Dedifferentiated amniotic fluid mesenchymal stem cell (primary cell): ENCODE measurements around the gene ASMTL.
"Not testable (repeated sequence)": the region's sequence is repeated elsewhere in the genome, so short reads cannot be mapped to it uniquely, and the experiment has no call there.

Source experiments
- DNase-seq: peaks from one replicate; pipeline ENCODE4 v3.0.0-alpha.2; 2016; ENCODE audit errors: extremely low spot score

Gene ASMTL

GRCh38 chrX:1455948-1456280 lies 3.2 kb upstream of the ASMTL start:
- DNase-seq: no peak

GRCh38 chrX:1453951-1454785 lies 1.5 kb upstream of the ASMTL start:
- DNase-seq: peak; percentile 68

GRCh38 chrX:1453395-1453783 lies 680 bp upstream of the ASMTL start:
- no peak for DNase-seq

GRCh38 chrX:1451661-1452515 lies 821 bp downstream of the ASMTL start:
- DNase-seq: no peak

GRCh38 chrX:1451251-1451660 lies 1.5 kb downstream of the ASMTL start:
- no peak for DNase-seq

GRCh38 chrX:1450361-1451161 lies 2.1 kb downstream of the ASMTL start:
- no peak for DNase-seq

GRCh38 chrX:1449823-1450149 lies 2.9 kb downstream of the ASMTL start:
- DNase-seq: no peak

- DNase-seq: no peak
Observed at GRCh38 chrX:1449036-1449822, 3.5 kb downstream of the ASMTL start.

GRCh38 chrX:1448573-1449001 lies 4.1 kb downstream of the ASMTL start:
- not testable (repeated sequence) for DNase-seq

GRCh38 chrX:1447969-1448572 lies 4.6 kb downstream of the ASMTL start:
- not testable (repeated sequence) for DNase-seq

GRCh38 chrX:1446984-1447968 lies 5.4 kb downstream of the ASMTL start:
- not testable (repeated sequence) for DNase-seq

- DNase-seq: no peak
Observed at GRCh38 chrX:1444561-1445500, 7.9 kb downstream of the ASMTL start.

GRCh38 chrX:1443496-1444075 lies 9.1 kb downstream of the ASMTL start:
- DNase-seq: no peak

GRCh38 chrX:1442724-1443367 lies 9.9 kb downstream of the ASMTL start:
- no peak for DNase-seq

GRCh38 chrX:1442016-1442665 lies 10.6 kb downstream of the ASMTL start:
- DNase-seq: no peak

GRCh38 chrX:1440506-1440905 lies 12.2 kb downstream of the ASMTL start:
- DNase-seq: no peak

- no peak for DNase-seq
Observed at GRCh38 chrX:1435241-1435895, 17.3 kb downstream of the ASMTL start.
